Measurements from ENCODE around the gene NOVA2.

DNA sequence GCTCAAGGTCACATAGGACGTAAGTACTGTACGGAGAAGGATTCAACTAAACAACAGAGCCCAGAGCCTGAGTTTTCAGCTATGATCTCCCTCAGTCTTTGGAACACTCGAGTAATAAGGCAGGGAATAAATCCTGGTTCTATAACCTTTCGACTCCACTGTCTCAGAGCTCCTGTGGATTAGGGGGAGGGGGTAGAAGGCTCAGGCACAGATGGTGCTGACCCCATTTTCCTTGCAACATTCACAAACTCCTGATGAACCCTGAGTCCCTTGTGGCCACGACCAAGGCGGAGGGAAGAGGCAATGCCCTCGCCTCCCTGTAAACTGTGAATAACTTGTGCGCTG is 21.4 kb downstream of the NOVA2 start:
- TF ChIP-seq CTCF (IDR thresholded peaks at IDR 0.05) (no peak), EZH2 (IDR thresholded peaks at IDR 0.05; ENCODE audit: borderline replicate concordance, insufficient read depth, low read depth, low read length, poor library complexity, severe bottlenecking) (no peak)

Data from B cell (primary cell).